ENCODE measurements around the gene TMEM26. TPM values are rescaled to one million over a fixed set of nuclear protein-coding genes. Genes with fewer than 3 reads are reported as not detected.

Gene TMEM26
- total RNA-seq, 1 donor from 2014 or later = under 0.01 TPM

- Histone ChIP-seq H3K4me3 (ENCODE audit: low read depth, low read length) (no peak overlapping the region), H3K36me3 (ENCODE audit: control insufficient read depth, insufficient read depth, low read length) (no peaks in the 10 kb centered on the region), H3K27me3 (ENCODE audit: control insufficient read depth, insufficient read depth, low read length) (no peaks in the 10 kb centered on the region)
- DNase-seq (ENCODE audit: low read depth) = no peak
- no peak for TF ChIP-seq CTCF (IDR thresholded peaks at IDR 0.05; ENCODE audit: insufficient read depth, low read length, severe bottlenecking)
- FAIRE-seq = no peak
Measured at GRCh38 chr10:61378865-61379264, 74.3 kb downstream of the TMEM26 start.

- no peaks in the 10 kb centered on the region for H3K36me3 ChIP-seq (ENCODE audit: control insufficient read depth, insufficient read depth, low read length)
- TF ChIP-seq CTCF (IDR thresholded peaks at IDR 0.05; ENCODE audit: insufficient read depth, low read length, severe bottlenecking) = no peak
- DNase-seq (ENCODE audit: low read depth) (no peak), FAIRE-seq (no peak)
- H3K4me3 ChIP-seq (ENCODE audit: low read depth, low read length) = no peak overlapping the region
- no peaks in the 10 kb centered on the region for H3K27me3 ChIP-seq (ENCODE audit: control insufficient read depth, insufficient read depth, low read length)
Measured at GRCh38 chr10:61376908-61377368, 76.2 kb downstream of the TMEM26 start.

DNA sequence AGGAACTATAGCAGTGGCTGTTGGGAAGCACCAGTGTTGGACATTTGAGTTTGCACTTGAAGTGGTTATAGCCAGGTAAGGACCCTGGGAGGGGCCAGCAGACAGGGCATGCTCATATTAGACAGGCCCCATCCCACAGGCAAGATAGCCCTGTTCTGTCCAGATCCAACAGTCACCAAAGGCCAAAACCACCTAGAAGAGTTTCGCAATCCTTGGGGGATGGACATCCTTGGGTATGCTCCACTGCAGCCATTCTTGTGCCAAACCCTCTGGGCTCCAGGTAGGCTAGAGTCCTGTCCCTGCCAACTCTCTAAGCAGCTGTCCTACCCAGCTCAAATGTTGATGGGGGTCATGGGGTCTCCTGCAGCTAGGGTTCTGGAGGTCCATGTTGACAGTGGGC, 76.8 kb downstream of the TMEM26 start:
- no peak for FAIRE-seq

DNA sequence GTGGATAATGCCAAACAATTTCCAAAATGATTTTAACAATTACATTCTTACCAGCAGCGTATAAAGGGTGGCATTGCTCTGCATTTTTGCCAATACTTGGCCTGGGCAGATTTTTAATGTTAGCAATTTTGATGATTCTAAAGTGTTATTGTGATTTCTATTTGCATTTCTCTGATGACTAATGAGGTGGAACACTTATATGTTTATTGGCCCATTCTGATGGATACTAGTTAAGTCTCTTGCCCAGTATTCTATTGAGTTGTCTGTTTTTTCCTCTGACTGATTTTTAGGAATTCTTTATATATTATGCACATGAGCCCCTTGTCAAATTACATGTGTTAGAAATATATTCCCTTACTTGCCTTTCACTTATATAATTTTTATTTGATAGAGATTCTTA, 86.8 kb downstream of the TMEM26 start:
- FAIRE-seq = no peak
- TF ChIP-seq CTCF (IDR thresholded peaks at IDR 0.05; ENCODE audit: insufficient read depth, low read length, severe bottlenecking) = no peak
- Histone ChIP-seq H3K27me3 (ENCODE audit: control insufficient read depth, insufficient read depth, low read length) (no peaks in the 10 kb centered on the region), H3K4me3 (ENCODE audit: low read depth, low read length) (no peak overlapping the region), H3K36me3 (ENCODE audit: control insufficient read depth, insufficient read depth, low read length) (no peaks in the 10 kb centered on the region)
- no peak for DNase-seq (ENCODE audit: low read depth)

More for the DNA sequence above, 76.8 kb downstream of the TMEM26 start:
- H3K36me3 ChIP-seq (ENCODE audit: control insufficient read depth, insufficient read depth, low read length) = no peaks in the 10 kb centered on the region
- H3K27me3 ChIP-seq (ENCODE audit: control insufficient read depth, insufficient read depth, low read length) = no peaks in the 10 kb centered on the region
- H3K4me3 ChIP-seq (ENCODE audit: low read depth, low read length) = no peak overlapping the region
- TF ChIP-seq CTCF (IDR thresholded peaks at IDR 0.05; ENCODE audit: insufficient read depth, low read length, severe bottlenecking) = no peak
- DNase-seq (ENCODE audit: low read depth) = no peak

DNA sequence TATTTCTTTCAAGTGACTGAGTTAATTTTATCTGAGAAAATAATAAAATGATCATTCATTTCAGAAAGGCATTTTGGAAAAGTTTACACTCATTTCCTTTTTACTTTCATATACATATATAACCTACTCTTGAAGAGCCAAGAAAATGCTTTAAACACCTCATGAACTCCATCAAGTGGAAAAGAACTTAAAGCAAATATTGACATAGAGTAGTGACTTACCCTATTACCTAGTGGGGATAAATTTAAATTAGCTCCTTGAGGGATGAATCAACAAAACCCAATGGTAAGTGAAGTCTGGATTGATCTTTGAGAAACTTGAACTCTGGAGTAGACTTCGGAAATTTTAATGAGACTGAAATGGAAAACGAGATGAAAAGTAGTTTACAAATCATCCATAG, 88.6 kb downstream of the TMEM26 start:
- Histone ChIP-seq H3K4me3 (ENCODE audit: low read depth, low read length) (no peak overlapping the region), H3K27me3 (ENCODE audit: control insufficient read depth, insufficient read depth, low read length) (no peaks in the 10 kb centered on the region), H3K36me3 (ENCODE audit: control insufficient read depth, insufficient read depth, low read length) (no peaks in the 10 kb centered on the region)
- no peak for TF ChIP-seq CTCF (IDR thresholded peaks at IDR 0.05; ENCODE audit: insufficient read depth, low read length, severe bottlenecking)
- DNase-seq (ENCODE audit: low read depth) (no peak), FAIRE-seq (no peak)

DNA sequence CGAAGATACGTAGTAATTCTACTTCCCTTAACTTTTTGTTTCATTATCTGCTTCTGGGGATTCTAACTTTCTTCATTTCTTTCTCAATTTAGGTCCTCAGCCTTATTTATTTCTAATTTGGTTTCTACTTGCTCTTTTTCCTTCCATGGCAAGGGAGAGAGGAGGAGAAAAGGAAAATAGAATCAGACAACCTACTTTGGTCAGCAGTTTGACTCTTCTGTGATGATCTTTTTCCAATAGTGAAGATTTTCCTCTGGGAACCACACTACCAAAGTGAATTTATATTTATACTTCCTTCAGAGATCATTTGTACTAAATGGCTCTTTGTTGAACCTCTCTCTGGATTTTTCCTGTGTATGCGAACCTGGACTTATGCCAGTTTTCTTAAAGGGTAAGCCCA, 90.2 kb downstream of the TMEM26 start:
- DNase-seq (ENCODE audit: low read depth) (no peak), FAIRE-seq (no peak)
- H3K36me3 ChIP-seq (ENCODE audit: control insufficient read depth, insufficient read depth, low read length) = no peaks in the 10 kb centered on the region
- no peaks in the 10 kb centered on the region for H3K27me3 ChIP-seq (ENCODE audit: control insufficient read depth, insufficient read depth, low read length)
- TF ChIP-seq CTCF (IDR thresholded peaks at IDR 0.05; ENCODE audit: insufficient read depth, low read length, severe bottlenecking) = no peak
- H3K4me3 ChIP-seq (ENCODE audit: low read depth, low read length) = no peak overlapping the region

All from bronchial epithelial cell (primary cell).